Left lung (tissue), 10 donors: Measurements from ENCODE around the gene VWF. TPM values are rescaled to one million over a fixed set of nuclear protein-coding genes. Genes with fewer than 3 reads are reported as not detected.
A peak's percentile ranks its signal among the peaks of the same experiment; 100 is the strongest.

Source experiments
- ATAC-seq: fragments of 200-7000 bp; cut with Tn5 transposase; one replicate; pipeline ENCODE4 v1.9.1; 2020; ENCODE audit warnings: moderate library complexity
- DNase-seq, 4 donors: peaks; one replicate each; pipeline ENCODE4 v3.0.0-alpha.2; 2013 to 2020
- H3K27ac ChIP-seq, 2 donors: fragments of 200-600 bp; sonication (generic) in 1 of 2; one replicate each; pipeline versions ENCODE4 v1.5.0 to v1.8.0; 2020 to 2021
- H3K27me3 ChIP-seq, 2 donors: fragments of 200-600 bp; sonication (generic) in 1 of 2; one replicate each; pipeline versions ENCODE4 v1.5.0 to v1.8.0; 2020 to 2021
- H3K36me3 ChIP-seq, 2 donors: fragments of 200-600 bp; sonication (generic) in 1 of 2; one replicate each; pipeline versions ENCODE4 v1.5.0 to v1.8.0; 2020 to 2021
- H3K4me1 ChIP-seq, 2 donors: fragments of 200-600 bp; one replicate each; pipeline ENCODE4 v1.8.0; 2021
- H3K4me3 ChIP-seq, 2 donors: fragments of 200-600 bp; sonication (generic) in 1 of 2; one replicate each; pipeline versions ENCODE4 v1.5.0 to v1.8.0; 2020 to 2021; ENCODE audit warnings: mild to moderate bottlenecking in 1 of 2
- H3K9me3 ChIP-seq, 2 donors: fragments of 200-600 bp; sonication (generic) in 1 of 2; one replicate each; pipeline versions ENCODE4 v1.5.0 to v1.8.0; 2020 to 2021
- CTCF ChIP-seq, 2 donors: fragments of 200-600 bp; sonication (generic) in 1 of 2; IDR thresholded peaks; one replicate each; pipeline versions ENCODE4 v1.5.0 to v1.8.0; 2021; ENCODE audit warnings: antibody characterized with exemption in 2 of 2
- intact Hi-C, 2 donors: fragments of 100-400 bp; cut with DNase I; formaldehyde crosslinking; loops; one replicate each; pipeline versions ENCODE4 v1.11.2 to v1.14.2; 2022
- polyA plus RNA-seq, 6 donors: library from polyadenylated mRNA; unstranded; fragments of 120-200 nt; gene quantifications; one replicate each; pipeline ENCODE4 v1.2.1, GENCODE V29; 2013; ENCODE audit not compliant: insufficient read length in 6 of 6
- total RNA-seq, 2 donors: library from RNA; stranded (reverse); fragmentation: NEBNext Ultra II Directional; extraction: Animal tissue kit (Norgen Biotek cat#: 25700); gene quantifications; one replicate each; pipeline ENCODE4 v1.2.1, GENCODE V29; 2021
- donor health status: DM: no; HTN: yes; CAD: no.
- donor health status: DM: no; HTN: no; CAD: no.

Gene VWF
- total and polyA plus RNA-seq, 8 donors, result 123 to 401 (median 147) TPM

GRCh38 chr12:6042446-6042845, 82.0 kb downstream of the VWF start:
- intact Hi-C loops, result no loop called here
- Histone ChIP-seq H3K9me3 (no peaks in the 10 kb centered on the region), H3K27ac (no peak overlapping the region), H3K36me3 (peaks cover 0 to 9% of the 10 kb centered on the region in 2 donors), H3K27me3 (no peaks in the 10 kb centered on the region), H3K4me3 (no peak overlapping the region), H3K4me1 (no peaks in the 10 kb centered on the region)
- DNase-seq, result no peak
- ATAC-seq, result no peak
- no peak for TF ChIP-seq CTCF (IDR thresholded peaks at IDR 0.05)

GRCh38 chr12:6041891-6042290, 82.6 kb downstream of the VWF start:
- no peak overlapping the region for H3K4me3 ChIP-seq
- H3K27ac ChIP-seq, result no peak overlapping the region
- no peaks in the 10 kb centered on the region for H3K9me3 ChIP-seq
- no peak for ATAC-seq
- no peak for TF ChIP-seq CTCF (IDR thresholded peaks at IDR 0.05)
- H3K4me1 ChIP-seq, result no peaks in the 10 kb centered on the region
- H3K27me3 ChIP-seq, result no peaks in the 10 kb centered on the region
- intact Hi-C loops, result no loop called here
- no peak for DNase-seq
- H3K36me3 ChIP-seq, result peaks cover 0 to 9% of the 10 kb centered on the region in 2 donors

- no peak for TF ChIP-seq CTCF (IDR thresholded peaks at IDR 0.05)
- peaks cover 0 to 9% of the 10 kb centered on the region in 2 donors for H3K36me3 ChIP-seq
- no peaks in the 10 kb centered on the region for H3K4me1 ChIP-seq
- no peak for DNase-seq
- H3K4me3 ChIP-seq, result no peak overlapping the region
- no peak for ATAC-seq
- intact Hi-C loops, result no loop called here
- H3K27ac ChIP-seq, result no peak overlapping the region
- H3K27me3 ChIP-seq, result no peaks in the 10 kb centered on the region
- no peaks in the 10 kb centered on the region for H3K9me3 ChIP-seq
These were observed 83.7 kb downstream of the VWF start for GRCh38 chr12:6040815-6041214.

GRCh38 chr12:6039894-6040601, 84.4 kb downstream of the VWF start:
- no peak overlapping the region for H3K4me3 ChIP-seq
- H3K27me3 ChIP-seq, result no peaks in the 10 kb centered on the region
- intact Hi-C loops, result no loop called here
- peaks cover 0 to 9% of the 10 kb centered on the region in 2 donors for H3K36me3 ChIP-seq
- peak; percentile 91 for ATAC-seq
- H3K27ac ChIP-seq, result no peak overlapping the region
- H3K9me3 ChIP-seq, result no peaks in the 10 kb centered on the region
- TF ChIP-seq CTCF (IDR thresholded peaks at IDR 0.05), result peak; percentile 71 to 84
- no peaks in the 10 kb centered on the region for H3K4me1 ChIP-seq
- DNase-seq, result peak in 2 of 4 donors; percentile 63 to 75

GRCh38 chr12:6038160-6038559, 86.3 kb downstream of the VWF start:
- Histone ChIP-seq H3K27me3 (no peaks in the 10 kb centered on the region), H3K4me1 (no peaks in the 10 kb centered on the region), H3K9me3 (no peaks in the 10 kb centered on the region), H3K4me3 (no peak overlapping the region), H3K27ac (no peak overlapping the region), H3K36me3 (peaks cover 0 to 4% of the 10 kb centered on the region in 2 donors)
- intact Hi-C loops, result no loop called here
- peak; percentile 82 for ATAC-seq
- DNase-seq, result peak in 1 of 4 donors; percentile 45
- TF ChIP-seq CTCF (IDR thresholded peaks at IDR 0.05), result peak; percentile 45 to 65
